Prostate gland (tissue), 2 donors: Measurements from ENCODE around the gene INSM2. TPM values are rescaled to one million over a fixed set of nuclear protein-coding genes. Genes with fewer than 3 reads are reported as not detected.

Source experiments
- DNase-seq: peaks from one replicate; pipeline ENCODE4 v3.0.0-alpha.2; 2019; ENCODE audit warnings: low spot score
- H3K27ac ChIP-seq, 2 donors: fragments of 200-600 bp; sonication (generic); 2 replicates each; pipeline ENCODE4 v1.5.1; 2017 to 2019
- H3K27me3 ChIP-seq: fragments of 200-600 bp; sonication (generic); replicated peaks from 2 replicates; pipeline ENCODE4 v1.5.1; 2019; ENCODE audit not compliant: insufficient read depth
- H3K36me3 ChIP-seq, 2 donors: fragments of 200-600 bp; sonication (generic); 1 replicate in 1 of 2; 2 replicates in 1 of 2; pipeline versions ENCODE4 v1.5.1 to v1.8.1; 2017 to 2019
- H3K4me1 ChIP-seq: fragments of 200-600 bp; sonication (generic); replicated peaks from 2 replicates; pipeline ENCODE4 v1.5.1; 2019
- H3K4me3 ChIP-seq, 2 donors: fragments of 200-600 bp; sonication (generic); 2 replicates each; pipeline ENCODE4 v1.5.1; 2017 to 2019
- H3K9me3 ChIP-seq: fragments of 200-600 bp; sonication (generic); 2 replicates; pipeline ENCODE4 v1.5.1; 2017
- CTCF ChIP-seq, 4 experiments: fragments of 200-600 bp in 2 of 4; fragments of 450-650 bp in 2 of 4; sonication (generic) in 2 of 4; IDR thresholded peaks; 1 replicate in 3 of 4; 2 replicates in 1 of 4; pipeline ENCODE4 v1.5.1; 2016 to 2019; ENCODE audit warnings: antibody characterized with exemption in 4 of 4, mild to moderate bottlenecking in 2 of 4, moderate library complexity in 2 of 4
- POLR2A ChIP-seq: fragments of 450-650 bp; IDR thresholded peaks from one replicate; pipeline ENCODE4 v1.6.1; 2016; ENCODE audit warnings: antibody characterized with exemption, mild to moderate bottlenecking
- POLR2AphosphoS5 ChIP-seq: sonication (generic); formaldehyde crosslinking; IDR thresholded peaks from one replicate; pipeline ENCODE4 v1.6.1; 2017; ENCODE audit warnings: antibody characterized with exemption
- WGBS: methylation state at CpG from one replicate; pipeline ENCODE4 v1.1.5; 2018; 5-methylcytosine and 5-hydroxymethylcytosine counted together
- intact Hi-C: fragments of 100-400 bp; cut with DNase I; formaldehyde crosslinking; loops from one replicate; pipeline ENCODE4 v1.14.2; 2022
- total RNA-seq, 2 donors: library from RNA; depleted of rRNA; stranded (reverse); fragments of >200 nt; gene quantifications; one replicate each; pipeline ENCODE4 v1.1.0, GENCODE V29; 2016

The INSM2 gene
- total RNA-seq, 2 donors from 2014 or later, result 1.2 TPM; not detected in 1

- intact Hi-C loops, result no loop called here
- no peak for DNase-seq
- Histone ChIP-seq H3K4me1 (no peaks in the 10 kb centered on the region), H3K27me3 (no peaks in the 10 kb centered on the region), H3K27ac (no peak overlapping the region), H3K4me3 (no peak overlapping the region), H3K9me3 (no peaks in the 10 kb centered on the region), H3K36me3 (no peaks in the 10 kb centered on the region)
- WGBS, result 75% methylated on average over 1 of the region's 1 CpG
- TF ChIP-seq CTCF (IDR thresholded peaks at IDR 0.05), result no peak
- TF ChIP-seq POLR2AphosphoS5, result no peak
- no peak for TF ChIP-seq POLR2A
Measured at GRCh38 chr14:35515916-35516315, 18.0 kb upstream of the INSM2 start.

GRCh38 chr14:35519986-35520385, 14.0 kb upstream of the INSM2 start:
- no peaks in the 10 kb centered on the region for H3K9me3 ChIP-seq
- DNase-seq, result no peak
- no peak overlapping the region for H3K4me3 ChIP-seq
- no peaks in the 10 kb centered on the region for H3K4me1 ChIP-seq
- intact Hi-C loops, result no loop called here
- H3K36me3 ChIP-seq, result no peaks in the 10 kb centered on the region
- no peak for TF ChIP-seq POLR2AphosphoS5
- no peak for TF ChIP-seq POLR2A
- TF ChIP-seq CTCF (IDR thresholded peaks at IDR 0.05), result no peak
- 71% methylated on average over 2 of the region's 2 CpGs for WGBS
- no peak overlapping the region for H3K27ac ChIP-seq
- H3K27me3 ChIP-seq, result no peaks in the 10 kb centered on the region

GRCh38 chr14:35525695-35526094, 8.3 kb upstream of the INSM2 start:
- no peak overlapping the region for H3K27ac ChIP-seq
- H3K4me1 ChIP-seq, result no peaks in the 10 kb centered on the region
- TF ChIP-seq POLR2A (no peak), POLR2AphosphoS5 (no peak), CTCF (IDR thresholded peaks at IDR 0.05) (no peak)
- no peaks in the 10 kb centered on the region for H3K9me3 ChIP-seq
- 92% methylated on average over 3 of the region's 3 CpGs for WGBS
- no peak overlapping the region for H3K4me3 ChIP-seq
- H3K36me3 ChIP-seq, result no peaks in the 10 kb centered on the region
- DNase-seq, result no peak
- no peaks in the 10 kb centered on the region for H3K27me3 ChIP-seq
- intact Hi-C loops, result no loop called here

- no peaks in the 10 kb centered on the region for H3K9me3 ChIP-seq
- TF ChIP-seq POLR2A, result no peak
- TF ChIP-seq CTCF (IDR thresholded peaks at IDR 0.05), result no peak
- peak; percentile 52 for TF ChIP-seq POLR2AphosphoS5
- H3K27me3 ChIP-seq, result no peaks in the 10 kb centered on the region
- 63% methylated on average over 2 of the region's 2 CpGs for WGBS
- no peak overlapping the region for H3K27ac ChIP-seq
- H3K4me3 ChIP-seq, result no peak overlapping the region
- DNase-seq, result no peak
- no peaks in the 10 kb centered on the region for H3K4me1 ChIP-seq
- no peaks in the 10 kb centered on the region for H3K36me3 ChIP-seq
- intact Hi-C loops, result no loop called here
Measured at GRCh38 chr14:35526962-35527361, 7.0 kb upstream of the INSM2 start.

GRCh38 chr14:35531960-35532747, 1.8 kb upstream of the INSM2 start:
- Histone ChIP-seq H3K27me3 (no peaks in the 10 kb centered on the region), H3K9me3 (no peaks in the 10 kb centered on the region), H3K4me3 (no peak overlapping the region), H3K36me3 (no peaks in the 10 kb centered on the region), H3K27ac (no peak overlapping the region), H3K4me1 (no peaks in the 10 kb centered on the region)
- DNase-seq, result no peak
- intact Hi-C loops, result no loop called here
- WGBS, result 87% methylated on average over 1 of the region's 1 CpG
- TF ChIP-seq CTCF (IDR thresholded peaks at IDR 0.05), result no peak
- TF ChIP-seq POLR2AphosphoS5, result no peak
- no peak for TF ChIP-seq POLR2A
